SKM-1 treated with dmso at 0.1 percent for 144 hours (cell line): Measurements from ENCODE around the gene POLR1F.
A peak's percentile ranks its signal among the peaks of the same experiment; 100 is the strongest.
"Not testable (repeated sequence)": the region's sequence is repeated elsewhere in the genome, so short reads cannot be mapped to it uniquely, and the experiment has no call there.

Experiments used
- DNase-seq: peaks from one replicate; lab custom pipeline; 2025; ENCODE audit not compliant: unreplicated experiment; lab: John Stamatoyannopoulos, UW

The POLR1F gene

GRCh38 chr7:19708397-19709248 lies at the start of gene POLR1F:
POLR1F (minus strand) TSS chr7:19709037; CDS start chr7:19709016, 21 bp downstream.
- peak; percentile 92 for DNase-seq

- peak; percentile 46 for DNase-seq
Observed at GRCh38 chr7:19754521-19755116, 45.8 kb upstream of the POLR1F start.

- DNase-seq, result no peak
Observed at GRCh38 chr7:19752020-19752419, 43.2 kb upstream of the POLR1F start.

- no peak for DNase-seq
Observed at GRCh38 chr7:19749658-19750057, 40.8 kb upstream of the POLR1F start.

GRCh38 chr7:19747740-19748339 lies 39.0 kb upstream of the POLR1F start:
- peak; percentile 9 for DNase-seq

- DNase-seq, result no peak
Observed at GRCh38 chr7:19744075-19744474, 35.2 kb upstream of the POLR1F start.

- no peak for DNase-seq
Observed at GRCh38 chr7:19728716-19729115, 19.9 kb upstream of the POLR1F start.

- DNase-seq, result no peak
Observed at GRCh38 chr7:19725770-19726169, 16.9 kb upstream of the POLR1F start.

GRCh38 chr7:19715499-19715898 lies 6.7 kb upstream of the POLR1F start:
- DNase-seq, result no peak

GRCh38 chr7:19713676-19714075 lies 4.8 kb upstream of the POLR1F start:
- peak; percentile 15 for DNase-seq

GRCh38 chr7:19709249-19709578 lies 377 bp upstream of the POLR1F start:
- no peak for DNase-seq

GRCh38 chr7:19707240-19707639 lies 1.6 kb downstream of the POLR1F start:
- DNase-seq, result no peak

GRCh38 chr7:19705663-19706062 lies 3.2 kb downstream of the POLR1F start:
- DNase-seq, result no peak

- no peak for DNase-seq
Observed at GRCh38 chr7:19701471-19701870, 7.4 kb downstream of the POLR1F start.

GRCh38 chr7:19700936-19701335 lies 7.9 kb downstream of the POLR1F start:
- no peak for DNase-seq

- DNase-seq, result no peak
Observed at GRCh38 chr7:19698331-19698730, 10.5 kb downstream of the POLR1F start.

GRCh38 chr7:19696926-19697325 lies 11.9 kb downstream of the POLR1F start:
- DNase-seq, result no peak

GRCh38 chr7:19692111-19692828 lies 16.6 kb downstream of the POLR1F start:
- DNase-seq, result no peak

GRCh38 chr7:19690736-19691135 lies 18.1 kb downstream of the POLR1F start:
- DNase-seq, result no peak

- DNase-seq, result not testable (repeated sequence)
Observed at GRCh38 chr7:19689130-19689529, 19.7 kb downstream of the POLR1F start.

- DNase-seq, result no peak
Observed at GRCh38 chr7:19681596-19681995, 27.2 kb downstream of the POLR1F start.

GRCh38 chr7:19677180-19677579 lies 31.7 kb downstream of the POLR1F start:
- DNase-seq, result peak; percentile 61
